ENCODE measurements around the gene NT5DC1. TPM values are rescaled to one million over a fixed set of nuclear protein-coding genes. Genes with fewer than 3 reads are reported as not detected.

The NT5DC1 gene
- total RNA-seq, 1 donor: 7.8 TPM

- H3K4me3 ChIP-seq (ENCODE audit: low read depth, low read length): no peak overlapping the region
- TF ChIP-seq CTCF (IDR thresholded peaks at IDR 0.05; ENCODE audit: insufficient read depth, low read depth, low read length): no peak
- DNase-seq (ENCODE audit: low read depth): no peak
These were observed 45.4 kb downstream of the NT5DC1 start for GRCh38 chr6:116145803-116146675.

- no peak overlapping the region for H3K4me3 ChIP-seq (ENCODE audit: low read depth, low read length)
- DNase-seq (ENCODE audit: low read depth): peak; percentile 27
- no peak for TF ChIP-seq CTCF (IDR thresholded peaks at IDR 0.05; ENCODE audit: insufficient read depth, low read depth, low read length)
These were observed 52.0 kb downstream of the NT5DC1 start for GRCh38 chr6:116152620-116153019.

GRCh38 chr6:116154887-116155286 lies 54.2 kb downstream of the NT5DC1 start:
- DNase-seq (ENCODE audit: low read depth): no peak
- H3K4me3 ChIP-seq (ENCODE audit: low read depth, low read length): no peak overlapping the region
- no peak for TF ChIP-seq CTCF (IDR thresholded peaks at IDR 0.05; ENCODE audit: insufficient read depth, low read depth, low read length)

GRCh38 chr6:116156405-116157326 lies 56.0 kb downstream of the NT5DC1 start:
- TF ChIP-seq CTCF (IDR thresholded peaks at IDR 0.05; ENCODE audit: insufficient read depth, low read depth, low read length): no peak
- no peak overlapping the region for H3K4me3 ChIP-seq (ENCODE audit: low read depth, low read length)
- DNase-seq (ENCODE audit: low read depth): no peak

GRCh38 chr6:116157391-116157790 lies 56.7 kb downstream of the NT5DC1 start:
- H3K4me3 ChIP-seq (ENCODE audit: low read depth, low read length): no peak overlapping the region
- DNase-seq (ENCODE audit: low read depth): no peak
- no peak for TF ChIP-seq CTCF (IDR thresholded peaks at IDR 0.05; ENCODE audit: insufficient read depth, low read depth, low read length)

- no peak overlapping the region for H3K4me3 ChIP-seq (ENCODE audit: low read depth, low read length)
- no peak for DNase-seq (ENCODE audit: low read depth)
- TF ChIP-seq CTCF (IDR thresholded peaks at IDR 0.05; ENCODE audit: insufficient read depth, low read depth, low read length): no peak
These were observed 58.0 kb downstream of the NT5DC1 start for GRCh38 chr6:116158641-116159040.
